ENCODE results near the gene ZNF438.

GRCh38 chr10:30821994-30822692 lies 209.5 kb downstream of the ZNF438 start:
- TF ChIP-seq, protein P1, sequence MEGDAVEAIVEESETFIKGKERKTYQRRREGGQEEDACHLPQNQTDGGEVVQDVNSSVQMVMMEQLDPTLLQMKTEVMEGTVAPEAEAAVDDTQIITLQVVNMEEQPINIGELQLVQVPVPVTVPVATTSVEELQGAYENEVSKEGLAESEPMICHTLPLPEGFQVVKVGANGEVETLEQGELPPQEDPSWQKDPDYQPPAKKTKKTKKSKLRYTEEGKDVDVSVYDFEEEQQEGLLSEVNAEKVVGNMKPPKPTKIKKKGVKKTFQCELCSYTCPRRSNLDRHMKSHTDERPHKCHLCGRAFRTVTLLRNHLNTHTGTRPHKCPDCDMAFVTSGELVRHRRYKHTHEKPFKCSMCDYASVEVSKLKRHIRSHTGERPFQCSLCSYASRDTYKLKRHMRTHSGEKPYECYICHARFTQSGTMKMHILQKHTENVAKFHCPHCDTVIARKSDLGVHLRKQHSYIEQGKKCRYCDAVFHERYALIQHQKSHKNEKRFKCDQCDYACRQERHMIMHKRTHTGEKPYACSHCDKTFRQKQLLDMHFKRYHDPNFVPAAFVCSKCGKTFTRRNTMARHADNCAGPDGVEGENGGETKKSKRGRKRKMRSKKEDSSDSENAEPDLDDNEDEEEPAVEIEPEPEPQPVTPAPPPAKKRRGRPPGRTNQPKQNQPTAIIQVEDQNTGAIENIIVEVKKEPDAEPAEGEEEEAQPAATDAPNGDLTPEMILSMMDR (CRISPR knock-in tag; IDR thresholded peaks at IDR 0.05), result no peak
- TF ChIP-seq ONECUT2 (CRISPR knock-in tag; IDR thresholded peaks at IDR 0.05), result no peak

All from HepG2 (cell line).